Right lung (tissue), 5 donors: Measurements from ENCODE around the gene ACACB. TPM values are rescaled to one million over a fixed set of nuclear protein-coding genes. Genes with fewer than 3 reads are reported as not detected.
A peak's percentile ranks its signal among the peaks of the same experiment; 100 is the strongest.

Experiments used
- DNase-seq, 2 donors: peaks; one replicate each; pipeline ENCODE4 v3.0.0-alpha.2; 2013
- polyA plus RNA-seq, 5 donors: library from polyadenylated mRNA; unstranded; fragments of 120-200 nt; gene quantifications; one replicate each; pipeline versions ENCODE4 v1.2.1 to v1.2.3, GENCODE V29; 2013; ENCODE audit warnings: inconsistent platforms in 1 of 5, low replicate concordance in 1 of 5; ENCODE audit not compliant: insufficient read length in 5 of 5, insufficient read depth in 1 of 5

Gene ACACB
- polyA plus RNA-seq, 5 donors, result 9.9 to 15.2 (median 13.7) TPM

DNA sequence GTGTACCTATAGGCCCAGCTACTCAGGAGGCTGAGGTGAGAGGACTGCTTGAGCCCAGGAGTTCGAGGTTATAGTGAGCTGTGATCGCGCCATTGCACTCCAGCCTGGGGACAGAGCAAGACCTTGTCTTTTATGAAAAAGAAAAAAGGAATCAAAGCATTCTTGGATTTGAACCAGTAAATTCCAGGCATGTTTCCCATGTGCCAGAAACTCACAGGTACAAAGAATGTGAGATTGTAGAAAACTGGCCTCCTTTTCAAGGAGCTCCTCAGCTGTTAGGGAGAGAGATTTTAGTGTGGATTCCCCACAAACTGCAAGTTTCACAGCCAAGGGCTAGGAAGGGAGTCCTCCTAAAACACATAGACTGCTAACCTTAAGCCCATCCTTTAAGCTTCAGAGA lies 97.7 kb downstream of the ACACB start:
- DNase-seq, result no peak

GRCh38 chr12:109218996-109219395 lies 102.6 kb downstream of the ACACB start:
- no peak for DNase-seq

DNA sequence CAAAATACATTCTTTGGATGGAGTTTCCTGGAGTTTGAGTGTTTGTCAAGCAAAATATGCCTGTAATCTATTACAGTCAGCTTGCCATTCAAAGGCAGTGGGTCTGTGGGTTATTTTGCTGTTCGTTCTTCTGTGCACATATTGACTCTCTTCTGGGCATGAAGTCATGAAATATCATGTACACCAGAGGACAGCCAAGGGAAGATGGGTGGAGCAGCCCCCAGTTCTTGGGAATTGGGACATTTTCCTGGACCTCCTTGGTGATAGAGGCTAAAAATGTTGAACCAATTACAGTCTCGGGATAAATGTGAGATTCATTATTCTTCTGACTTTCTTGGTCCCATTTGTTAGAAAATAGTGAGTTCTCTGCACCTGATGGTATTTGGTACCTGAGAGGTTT lies 103.6 kb downstream of the ACACB start:
- DNase-seq, result no peak

DNA sequence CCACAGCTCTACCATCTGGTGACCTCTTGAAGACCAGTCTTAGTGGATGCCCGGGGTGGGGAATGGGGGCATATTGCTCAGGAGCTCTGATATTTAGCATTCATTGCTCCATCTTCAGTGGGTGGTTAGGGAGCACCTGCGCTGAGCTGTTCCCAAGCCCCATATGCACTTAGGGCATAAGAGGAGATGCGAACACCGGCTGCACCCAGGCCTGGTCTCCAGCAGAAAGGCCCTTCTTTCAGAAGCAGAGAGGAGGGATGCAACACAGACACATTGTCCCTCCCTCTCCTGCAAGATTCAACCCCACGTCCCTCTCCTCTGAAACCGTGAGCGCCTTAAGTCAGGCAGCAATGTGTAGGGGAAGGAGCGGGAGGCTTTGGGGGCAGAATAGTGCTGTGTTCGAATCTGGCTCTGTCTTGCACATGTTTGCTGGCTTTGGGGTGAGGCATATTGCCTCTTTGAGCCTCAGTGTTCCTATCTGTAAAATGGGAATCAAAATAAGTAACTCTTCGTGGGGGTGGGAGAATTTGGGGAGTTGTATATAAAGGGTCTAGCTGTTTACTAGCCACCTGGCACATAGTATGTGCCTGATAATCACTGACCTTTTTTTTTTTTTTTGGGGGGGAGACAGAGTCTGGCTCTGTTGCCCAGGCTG lies 105.0 kb downstream of the ACACB start:
- no peak for DNase-seq

DNA sequence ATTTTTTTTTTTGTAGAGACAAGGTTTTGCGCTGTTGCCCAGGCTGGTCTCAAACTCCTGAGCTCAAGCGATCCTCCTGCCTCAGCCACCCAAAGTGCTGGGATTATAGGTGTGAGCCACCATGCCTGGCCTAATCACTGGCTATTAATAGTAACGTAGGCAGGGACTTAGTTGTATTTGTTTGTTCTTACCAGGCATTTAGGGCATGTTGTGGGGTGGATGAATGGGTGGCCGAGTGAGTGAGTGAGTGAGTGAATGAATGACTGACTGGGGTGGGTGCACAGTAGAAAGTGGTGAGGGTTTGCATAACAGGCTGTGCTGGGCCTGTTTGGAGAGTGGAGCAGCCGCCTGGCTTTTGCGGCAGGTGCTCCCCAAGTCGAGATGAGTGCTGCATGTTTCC lies 105.7 kb downstream of the ACACB start:
- no peak for DNase-seq

GRCh38 chr12:109222496-109222895 lies 106.1 kb downstream of the ACACB start:
- no peak for DNase-seq

DNA sequence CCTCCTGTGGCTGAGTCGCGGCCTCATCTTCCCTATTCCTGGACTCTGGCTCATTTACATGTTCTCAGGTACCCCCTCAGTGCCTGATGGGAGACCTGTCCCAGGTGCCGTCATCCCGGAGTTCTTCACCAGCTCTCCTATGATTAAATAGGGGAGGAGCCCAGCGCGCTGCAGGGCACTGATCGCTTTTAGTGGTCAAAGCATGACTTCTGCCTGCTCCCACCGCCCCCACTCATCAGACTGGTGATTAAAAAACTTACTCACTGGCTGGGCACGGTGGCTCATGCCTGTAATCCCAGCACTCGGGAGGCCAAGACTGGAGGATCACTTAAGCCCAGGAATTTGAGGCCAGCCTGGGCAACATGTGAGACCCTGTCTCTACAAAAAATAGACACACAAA lies 106.8 kb downstream of the ACACB start:
- DNase-seq, result no peak

GRCh38 chr12:109223868-109224267 lies 107.5 kb downstream of the ACACB start:
- no peak for DNase-seq

GRCh38 chr12:109228664-109229063 lies 112.3 kb downstream of the ACACB start:
- no peak for DNase-seq

DNA sequence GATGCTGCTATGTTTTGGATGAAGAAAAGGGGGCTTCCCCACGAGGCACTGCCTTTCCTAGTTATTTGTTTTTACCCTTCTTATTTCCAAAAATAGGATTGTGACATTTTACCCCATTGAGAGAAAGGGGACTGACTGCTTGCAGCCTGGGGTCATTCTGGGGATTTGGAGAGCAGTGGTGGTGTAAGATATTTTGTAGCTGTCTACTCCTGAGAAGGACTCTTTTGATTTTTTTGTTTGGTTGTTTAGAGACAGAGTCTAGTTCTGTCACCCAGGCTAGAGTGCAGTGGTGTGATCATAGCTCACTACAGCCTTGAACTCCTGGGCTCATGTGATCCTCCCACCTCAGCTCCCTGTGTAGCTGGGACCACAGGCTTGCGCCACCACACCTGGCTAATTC lies 113.8 kb downstream of the ACACB start:
- DNase-seq, result no peak

GRCh38 chr12:109232731-109233130 lies 116.3 kb downstream of the ACACB start:
- no peak for DNase-seq

- no peak for DNase-seq
These were observed 117.6 kb downstream of the ACACB start for GRCh38 chr12:109234012-109234411.

DNA sequence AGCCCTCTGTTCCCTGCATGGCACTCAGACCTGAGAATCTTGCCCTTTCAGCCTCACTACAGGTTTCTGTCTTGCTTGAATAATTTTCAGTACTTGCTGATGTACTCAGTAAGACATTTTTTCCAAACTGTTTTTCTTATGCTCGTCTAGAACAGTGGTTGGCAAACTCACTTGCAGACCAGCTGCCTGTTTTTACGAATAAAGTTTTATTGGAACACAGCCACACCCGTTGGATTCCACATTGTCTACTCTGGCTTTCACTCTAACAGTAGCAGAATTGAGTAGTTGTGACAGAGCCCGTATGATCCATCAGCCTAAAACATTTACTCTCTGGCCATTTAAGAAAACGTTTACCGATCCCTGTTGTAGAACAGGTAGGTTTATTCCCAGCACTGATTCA lies 119.9 kb downstream of the ACACB start:
- no peak for DNase-seq

- DNase-seq, result no peak
These were observed 122.8 kb downstream of the ACACB start for GRCh38 chr12:109239179-109239578.

- no peak for DNase-seq
These were observed 123.3 kb downstream of the ACACB start for GRCh38 chr12:109239691-109240090.

DNA sequence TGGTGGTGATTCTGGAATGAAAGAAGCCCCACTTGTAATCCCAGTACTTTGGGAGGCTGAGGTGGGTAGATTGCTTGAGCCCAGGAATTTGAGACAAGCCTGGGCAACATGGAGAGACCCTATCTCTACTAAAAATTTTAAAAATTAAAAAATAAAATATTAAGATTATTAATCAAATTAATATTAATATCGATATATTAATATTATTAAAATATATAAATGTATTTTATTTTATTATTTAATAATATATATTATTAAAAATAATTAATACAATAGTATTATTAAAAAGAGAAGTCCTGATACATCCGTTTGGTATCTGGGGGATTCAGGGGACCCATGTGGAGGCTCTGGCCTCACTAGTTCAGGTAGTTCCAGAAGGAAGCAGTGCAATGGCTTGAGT lies 124.0 kb downstream of the ACACB start:
- no peak for DNase-seq

DNA sequence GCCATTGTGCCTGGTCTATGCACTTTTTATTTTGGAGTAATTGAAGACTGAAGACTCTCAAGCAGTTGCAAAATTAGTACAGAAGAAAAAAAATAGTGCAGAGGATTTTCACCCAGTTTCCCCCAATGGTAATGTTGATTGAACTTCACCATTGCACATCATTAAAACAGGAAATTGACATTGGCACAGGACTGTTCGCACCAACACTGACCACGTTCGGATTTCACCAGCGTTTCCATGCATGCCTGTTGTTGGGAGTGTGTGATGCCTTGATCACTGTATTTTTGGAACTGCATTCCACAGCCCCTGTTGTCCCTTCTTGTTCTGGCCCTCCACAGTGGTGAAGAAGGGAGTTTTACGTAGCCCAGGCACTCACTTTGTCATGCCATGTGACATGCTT lies 125.5 kb downstream of the ACACB start:
- DNase-seq, result no peak

DNA sequence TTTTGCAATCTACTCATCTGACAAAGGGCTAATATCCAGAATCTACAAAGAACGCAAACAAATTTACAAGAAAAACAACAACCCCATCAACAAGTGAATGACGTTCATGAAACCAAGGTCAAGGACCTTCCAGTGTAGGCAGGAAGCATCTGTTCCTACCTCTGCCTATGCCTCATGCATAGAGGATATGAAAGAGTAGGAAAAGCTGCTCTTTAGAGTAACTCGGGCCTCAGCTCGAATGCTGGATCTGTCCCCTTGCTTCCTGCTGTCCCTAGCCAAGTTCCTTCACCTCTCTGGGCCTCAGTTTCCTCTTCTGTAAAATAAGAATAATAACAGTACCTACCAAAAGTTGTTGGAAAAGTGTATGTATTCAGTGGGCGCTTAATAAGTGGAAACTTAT lies 127.7 kb downstream of the ACACB start:
- no peak for DNase-seq

DNA sequence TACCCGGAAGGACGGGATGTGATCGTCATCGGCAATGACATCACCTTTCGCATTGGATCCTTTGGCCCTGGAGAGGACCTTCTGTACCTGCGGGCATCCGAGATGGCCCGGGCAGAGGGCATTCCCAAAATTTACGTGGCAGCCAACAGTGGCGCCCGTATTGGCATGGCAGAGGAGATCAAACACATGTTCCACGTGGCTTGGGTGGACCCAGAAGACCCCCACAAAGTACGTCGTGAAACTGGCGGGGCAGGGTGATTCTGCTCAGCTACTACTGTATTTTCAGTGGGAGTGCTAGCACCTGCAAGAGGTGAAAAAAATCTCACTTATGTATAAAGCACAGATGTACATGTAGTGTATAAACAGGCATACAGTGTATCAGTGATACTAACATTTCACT lies 129.8 kb downstream of the ACACB start:
- no peak for DNase-seq

DNA sequence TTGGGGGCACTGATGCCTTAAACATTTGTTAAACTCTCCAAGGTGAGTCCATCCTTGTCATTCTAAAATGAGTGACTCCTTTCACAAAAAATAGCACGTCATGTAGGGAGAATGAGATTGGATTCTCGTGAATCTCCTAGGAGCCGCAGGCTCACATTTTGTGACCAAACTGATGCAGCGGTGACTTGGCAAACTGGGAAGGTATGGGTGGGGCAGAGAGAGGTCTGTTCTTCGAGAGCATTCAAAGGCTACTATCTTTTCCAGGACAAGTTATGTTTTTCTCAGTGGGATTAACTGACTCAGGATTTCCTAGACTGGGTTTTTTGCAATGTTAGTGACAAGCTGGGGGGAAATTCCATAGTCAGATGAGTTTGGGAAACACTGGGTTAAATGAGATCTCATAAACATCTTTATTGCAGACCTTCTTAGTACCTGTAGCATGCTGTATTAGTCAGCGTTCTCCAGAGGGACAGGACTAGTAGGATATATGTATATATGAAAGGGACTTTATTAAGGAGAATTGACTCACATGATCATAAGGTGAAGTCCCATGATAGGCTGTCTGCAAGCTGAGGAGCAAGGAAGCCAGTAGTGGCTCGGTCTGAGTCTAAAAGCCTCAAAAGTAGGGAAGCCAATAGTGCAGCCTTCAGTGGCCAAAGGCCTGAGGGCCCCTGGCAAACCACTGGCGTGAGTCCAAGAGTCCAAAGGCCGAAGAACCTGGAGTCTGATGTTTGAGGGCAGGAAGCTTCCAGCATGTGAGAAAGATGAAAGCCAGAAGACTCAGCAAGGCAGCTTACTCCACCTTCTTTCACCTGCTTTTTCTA lies 131.7 kb downstream of the ACACB start:
- no peak for DNase-seq

GRCh38 chr12:109250523-109250922 lies 134.1 kb downstream of the ACACB start:
- DNase-seq, result peak in 1 of 2 donors; percentile 5

GRCh38 chr12:109252799-109253198 lies 136.4 kb downstream of the ACACB start:
- DNase-seq, result no peak

DNA sequence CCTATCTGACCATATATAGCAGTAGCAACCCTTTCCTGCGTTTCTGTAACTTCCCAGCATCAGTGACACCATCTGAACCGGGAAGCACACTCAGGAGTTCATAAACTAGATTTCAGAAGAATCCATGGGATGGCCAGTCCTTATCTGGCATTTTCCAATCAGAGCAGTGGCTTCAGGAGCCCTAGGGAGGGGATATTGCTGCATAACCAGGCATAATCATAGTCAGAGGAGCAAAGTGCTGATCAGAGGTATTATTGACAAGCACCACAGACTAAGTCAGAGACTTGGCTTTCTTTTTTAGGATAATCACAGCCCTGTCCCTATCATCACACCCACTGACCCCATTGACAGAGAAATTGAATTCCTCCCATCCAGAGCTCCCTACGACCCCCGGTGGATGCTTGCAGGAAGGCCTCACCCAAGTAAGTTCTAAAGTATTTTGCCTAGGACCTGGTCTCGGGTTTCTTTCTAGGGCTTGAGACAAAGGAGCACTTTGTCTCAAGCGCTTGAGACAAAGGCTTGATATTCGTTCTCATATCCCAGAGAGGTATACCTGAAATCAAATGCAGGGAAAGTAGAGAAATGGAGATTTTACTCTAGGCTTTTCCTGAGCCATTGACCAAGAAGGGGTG lies 137.6 kb downstream of the ACACB start:
- no peak for DNase-seq
